Mucosa of gallbladder (tissue), 1 donor: ENCODE results near the gene IQCN. TPM values are rescaled to one million over a fixed set of nuclear protein-coding genes. Genes with fewer than 3 reads are reported as not detected.
A peak's percentile ranks its signal among the peaks of the same experiment; 100 is the strongest.

Experiments
- DNase-seq: peaks from one replicate; pipeline ENCODE4 v3.0.0-alpha.2; 2020; ENCODE audit warnings: low spot score
- total RNA-seq: library from RNA; stranded (reverse); gene quantifications from one replicate; pipeline ENCODE4 v1.2.1, GENCODE V29; 2021
- donor health status: DM: no; HTN: no; CAD: no.

IQCN gene, protein sequence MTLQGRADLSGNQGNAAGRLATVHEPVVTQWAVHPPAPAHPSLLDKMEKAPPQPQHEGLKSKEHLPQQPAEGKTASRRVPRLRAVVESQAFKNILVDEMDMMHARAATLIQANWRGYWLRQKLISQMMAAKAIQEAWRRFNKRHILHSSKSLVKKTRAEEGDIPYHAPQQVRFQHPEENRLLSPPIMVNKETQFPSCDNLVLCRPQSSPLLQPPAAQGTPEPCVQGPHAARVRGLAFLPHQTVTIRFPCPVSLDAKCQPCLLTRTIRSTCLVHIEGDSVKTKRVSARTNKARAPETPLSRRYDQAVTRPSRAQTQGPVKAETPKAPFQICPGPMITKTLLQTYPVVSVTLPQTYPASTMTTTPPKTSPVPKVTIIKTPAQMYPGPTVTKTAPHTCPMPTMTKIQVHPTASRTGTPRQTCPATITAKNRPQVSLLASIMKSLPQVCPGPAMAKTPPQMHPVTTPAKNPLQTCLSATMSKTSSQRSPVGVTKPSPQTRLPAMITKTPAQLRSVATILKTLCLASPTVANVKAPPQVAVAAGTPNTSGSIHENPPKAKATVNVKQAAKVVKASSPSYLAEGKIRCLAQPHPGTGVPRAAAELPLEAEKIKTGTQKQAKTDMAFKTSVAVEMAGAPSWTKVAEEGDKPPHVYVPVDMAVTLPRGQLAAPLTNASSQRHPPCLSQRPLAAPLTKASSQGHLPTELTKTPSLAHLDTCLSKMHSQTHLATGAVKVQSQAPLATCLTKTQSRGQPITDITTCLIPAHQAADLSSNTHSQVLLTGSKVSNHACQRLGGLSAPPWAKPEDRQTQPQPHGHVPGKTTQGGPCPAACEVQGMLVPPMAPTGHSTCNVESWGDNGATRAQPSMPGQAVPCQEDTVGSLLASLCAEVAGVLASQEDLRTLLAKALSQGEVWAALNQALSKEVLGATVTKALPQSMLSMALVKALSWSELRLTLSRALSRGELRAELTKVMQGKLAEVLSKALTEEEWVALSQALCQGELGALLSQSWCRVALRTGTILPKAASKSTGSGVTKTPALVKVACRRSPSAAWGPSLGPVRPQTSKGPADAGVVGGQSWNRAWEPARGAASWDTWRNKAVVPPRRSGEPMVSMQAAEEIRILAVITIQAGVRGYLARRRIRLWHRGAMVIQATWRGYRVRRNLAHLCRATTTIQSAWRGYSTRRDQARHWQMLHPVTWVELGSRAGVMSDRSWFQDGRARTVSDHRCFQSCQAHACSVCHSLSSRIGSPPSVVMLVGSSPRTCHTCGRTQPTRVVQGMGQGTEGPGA (N-terminal part only)
- 2.9 TPM for total RNA-seq

DNA sequence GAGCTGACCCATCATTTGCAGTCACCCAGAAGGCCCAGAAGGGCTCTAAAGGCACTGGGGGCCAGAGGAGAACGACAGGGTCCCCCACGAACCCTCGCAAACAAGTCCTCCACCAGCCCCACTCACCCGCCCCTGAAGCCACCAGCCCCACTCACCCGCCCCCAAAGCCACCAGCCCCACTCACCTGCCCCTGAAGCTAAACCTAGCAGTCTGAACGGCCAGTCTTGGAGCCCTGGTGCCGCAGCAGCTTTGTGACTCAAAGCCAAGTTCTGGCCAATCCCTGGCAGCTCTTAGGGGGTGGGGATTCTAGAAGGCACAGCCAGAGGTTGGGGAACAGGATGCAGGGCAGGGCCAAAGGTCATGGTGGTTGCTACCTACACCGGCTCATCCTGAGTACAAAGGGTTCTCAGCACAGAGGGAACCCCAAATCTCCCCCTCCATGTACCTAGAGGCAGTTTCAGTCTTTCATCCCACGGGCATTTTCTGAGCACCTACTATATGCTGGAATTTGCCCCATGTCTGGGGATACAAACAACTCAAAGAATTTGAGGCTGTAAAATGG is at the start of gene IQCN:
Gene IQCN, minus strand, starts transcription at position 234 of the 562 bp plus-strand sequence. CDS start 4,974 bp downstream, outside the sequence.
- DNase-seq = peak; percentile 54

DNA sequence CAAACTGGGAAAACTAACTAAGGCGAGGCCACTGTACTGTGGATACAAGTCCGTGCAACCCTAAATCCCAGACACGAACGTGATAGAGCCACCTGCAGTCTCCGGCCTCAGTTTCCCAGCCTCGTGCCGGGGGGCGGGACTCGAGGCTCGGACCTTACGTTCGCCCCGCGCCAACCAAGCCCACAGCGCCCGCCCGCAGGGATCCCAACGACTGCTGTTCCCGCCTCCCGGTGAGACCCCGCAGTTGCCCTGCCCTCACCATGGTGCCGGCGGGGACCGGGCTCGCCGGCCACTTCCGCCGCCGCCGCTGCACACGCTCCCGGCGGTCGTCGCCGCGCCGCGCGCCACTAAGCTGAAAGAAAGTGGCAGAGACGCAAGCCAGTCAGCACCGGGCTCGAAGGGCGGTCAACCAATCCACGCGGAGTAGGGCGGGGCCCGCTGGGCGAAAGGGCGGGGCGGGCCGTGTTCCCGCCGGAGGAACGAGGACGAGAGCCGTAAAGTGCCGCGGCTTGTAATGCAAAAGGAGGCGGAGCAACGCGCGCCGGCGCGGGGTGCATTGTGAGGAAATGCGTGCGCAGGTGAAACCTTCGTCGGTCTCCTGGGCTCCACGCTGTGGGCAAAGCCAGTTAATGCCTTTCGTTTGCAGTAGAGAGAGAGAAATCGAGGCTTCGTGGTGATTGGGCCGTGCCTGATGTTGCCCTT is 48.7 kb upstream of the IQCN start, which contains the start of gene LSM4:
Gene LSM4, minus strand, starts transcription at position 318 of the 702 bp plus-strand sequence. Its CDS starts 56 bp downstream, at position 262.
- DNase-seq = peak; percentile 99

- DNase-seq = no peak
Observed at GRCh38 chr19:18322318-18322758, 48.1 kb upstream of the IQCN start.

DNA sequence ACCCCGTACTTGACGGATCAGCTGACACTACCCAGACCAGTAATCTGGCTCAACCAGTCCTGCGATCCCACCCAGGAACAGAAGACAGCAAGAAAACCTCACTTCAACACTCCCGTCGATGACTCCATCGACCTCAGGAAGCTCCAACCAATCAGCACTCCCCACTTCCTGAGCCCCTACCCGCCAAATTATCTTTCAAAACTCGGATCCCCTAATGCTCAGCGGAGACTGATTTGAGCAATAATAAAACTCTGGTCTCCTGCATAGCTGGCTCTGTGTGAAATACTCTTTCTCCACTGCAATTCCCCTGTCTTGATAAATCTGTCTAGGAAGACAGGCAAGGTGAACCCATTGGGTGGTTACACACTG is 47.5 kb upstream of the IQCN start:
- no peak for DNase-seq

- DNase-seq = no peak
Observed at GRCh38 chr19:18320865-18321733, 46.8 kb upstream of the IQCN start.

DNA sequence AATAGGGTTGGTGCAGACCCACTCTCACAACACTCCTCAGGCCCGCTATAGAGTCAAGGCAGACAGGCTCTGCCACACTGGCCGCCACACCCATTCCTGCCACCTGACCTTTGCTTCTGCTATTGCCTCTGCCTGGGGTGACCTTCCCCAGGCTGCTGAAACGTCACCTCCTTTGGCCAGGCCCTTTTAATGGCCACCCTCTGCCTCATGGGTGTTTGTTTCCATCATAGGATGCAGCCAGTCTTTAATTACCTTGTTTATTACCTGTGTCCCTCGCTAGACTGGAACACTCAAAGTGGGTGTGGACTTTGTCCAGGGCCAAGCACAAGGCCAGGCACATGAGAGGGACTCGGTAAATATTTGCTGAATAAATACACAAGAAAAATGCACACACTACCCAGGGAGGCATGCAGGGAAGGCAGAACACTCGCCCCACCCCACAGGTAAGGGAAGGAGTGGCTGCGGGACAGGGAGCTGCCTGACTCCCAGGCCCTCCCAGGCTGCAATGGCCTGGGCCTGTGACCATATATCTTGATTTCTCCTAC is 45.4 kb upstream of the IQCN start:
- DNase-seq = no peak

- DNase-seq = no peak
Observed at GRCh38 chr19:18317961-18318800, 43.9 kb upstream of the IQCN start.

- DNase-seq = no peak
Observed at GRCh38 chr19:18313398-18313797, 39.1 kb upstream of the IQCN start.

DNA sequence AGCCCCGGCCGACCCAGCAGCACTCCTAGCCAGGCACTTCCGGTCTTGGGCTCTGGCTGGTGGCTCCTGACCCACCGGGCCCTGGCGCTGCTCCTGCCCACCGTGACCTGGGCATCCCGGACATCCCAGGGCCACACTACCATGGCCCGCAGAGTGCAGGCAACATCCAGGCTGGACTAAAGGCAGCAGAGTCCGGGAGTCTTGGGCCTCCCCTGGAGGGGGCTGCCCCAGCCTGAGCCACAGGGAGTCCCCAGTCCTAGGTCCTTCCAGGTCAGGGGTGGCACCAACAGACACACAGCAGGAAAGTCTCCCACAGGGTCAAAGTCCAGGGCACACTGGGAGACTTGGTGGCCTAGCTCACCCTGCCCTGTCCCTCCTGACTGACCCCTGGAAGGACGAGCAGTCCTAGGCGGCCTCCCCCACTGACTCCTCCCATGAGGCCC is 37.9 kb upstream of the IQCN start:
- DNase-seq = no peak

DNA sequence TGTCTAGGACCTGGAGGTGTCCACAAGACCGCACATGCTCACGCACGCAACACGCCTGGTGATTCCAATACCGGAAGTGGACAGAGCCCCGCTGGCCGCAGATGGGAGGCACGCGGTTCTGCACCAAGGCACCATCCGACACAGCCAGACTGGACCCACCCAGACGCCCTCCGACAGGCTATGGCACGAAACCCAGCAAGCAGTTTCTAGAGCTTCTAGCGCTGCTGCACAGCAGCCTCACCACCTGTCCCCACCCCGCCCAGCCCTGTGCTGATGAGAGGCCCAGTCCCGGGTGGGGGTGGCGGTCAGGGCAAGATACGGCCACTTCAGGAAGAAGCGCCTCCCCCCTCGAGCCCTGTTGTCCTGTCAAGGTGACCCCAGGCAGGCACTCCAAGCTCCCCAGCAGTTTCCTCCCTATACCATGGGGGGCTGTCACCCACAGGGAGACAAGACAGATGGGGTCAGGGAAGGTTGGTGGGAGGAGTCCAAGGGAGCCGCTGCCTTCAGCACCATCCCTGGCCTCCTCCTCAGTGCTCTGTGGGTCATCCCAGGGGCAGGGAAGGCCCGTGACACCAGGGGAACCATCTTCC is 37.3 kb upstream of the IQCN start:
- DNase-seq = no peak

DNA sequence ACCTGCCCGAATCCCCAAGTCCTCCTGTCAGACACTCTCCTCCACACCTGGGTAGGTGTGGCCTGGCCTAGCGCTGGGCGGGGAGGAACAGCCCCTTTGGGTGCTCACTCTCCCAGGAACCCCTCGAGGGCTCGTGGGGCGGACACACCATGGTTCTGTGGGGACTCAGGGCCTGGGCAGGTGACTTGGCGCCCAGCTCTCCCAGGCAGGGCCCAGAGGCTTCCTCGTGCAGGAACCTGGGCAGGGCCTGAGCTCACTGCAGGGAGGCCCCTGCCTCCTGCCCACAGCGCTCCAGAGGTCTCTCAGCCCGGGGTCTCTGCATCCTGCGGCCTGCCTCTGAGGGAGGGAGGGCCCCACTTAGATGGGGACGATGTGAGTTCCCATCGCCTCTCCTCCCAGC is 36.7 kb upstream of the IQCN start:
- no peak for DNase-seq

DNA sequence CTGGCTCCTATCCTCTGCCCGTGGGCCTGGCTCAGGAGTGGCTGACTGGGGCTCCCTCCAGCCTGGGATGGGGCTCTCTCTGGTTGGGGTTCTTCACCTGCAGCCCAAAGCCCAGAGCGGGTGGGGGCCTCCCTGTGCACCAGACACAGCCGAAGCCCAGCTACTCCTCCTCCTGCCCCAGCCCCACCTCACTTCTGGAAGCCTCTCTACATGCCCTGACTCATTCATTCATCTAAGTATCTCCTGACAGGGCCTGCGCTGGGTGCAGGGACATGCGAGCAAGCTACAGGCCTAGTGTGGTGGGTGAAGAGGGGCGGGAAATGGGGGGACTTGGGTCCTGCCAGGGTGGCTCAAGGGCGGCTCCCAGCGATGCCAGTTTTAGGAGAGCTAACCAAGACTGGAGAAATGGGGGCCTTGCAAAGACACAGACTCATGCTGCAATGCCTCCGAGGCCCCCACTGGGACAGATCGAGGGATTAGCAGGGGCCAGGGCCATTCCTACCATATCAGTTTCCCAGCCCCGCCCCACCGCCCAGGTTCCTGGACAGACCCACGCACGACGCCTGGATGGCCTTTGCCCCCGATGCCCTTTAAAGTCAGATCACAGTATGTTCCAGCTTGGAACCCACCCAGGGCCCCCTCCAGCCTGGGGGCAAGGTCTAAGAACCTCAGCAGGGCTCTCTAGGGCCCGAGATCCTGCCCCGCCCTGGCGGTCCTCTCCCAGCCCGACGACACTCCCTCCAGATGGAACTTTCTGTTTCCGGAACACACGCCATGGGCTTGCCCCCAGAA is 36.1 kb upstream of the IQCN start:
- DNase-seq = no peak

GRCh38 chr19:18309525-18310064 is 35.3 kb upstream of the IQCN start:
- no peak for DNase-seq

GRCh38 chr19:18308948-18309325 is 34.7 kb upstream of the IQCN start:
- no peak for DNase-seq

DNA sequence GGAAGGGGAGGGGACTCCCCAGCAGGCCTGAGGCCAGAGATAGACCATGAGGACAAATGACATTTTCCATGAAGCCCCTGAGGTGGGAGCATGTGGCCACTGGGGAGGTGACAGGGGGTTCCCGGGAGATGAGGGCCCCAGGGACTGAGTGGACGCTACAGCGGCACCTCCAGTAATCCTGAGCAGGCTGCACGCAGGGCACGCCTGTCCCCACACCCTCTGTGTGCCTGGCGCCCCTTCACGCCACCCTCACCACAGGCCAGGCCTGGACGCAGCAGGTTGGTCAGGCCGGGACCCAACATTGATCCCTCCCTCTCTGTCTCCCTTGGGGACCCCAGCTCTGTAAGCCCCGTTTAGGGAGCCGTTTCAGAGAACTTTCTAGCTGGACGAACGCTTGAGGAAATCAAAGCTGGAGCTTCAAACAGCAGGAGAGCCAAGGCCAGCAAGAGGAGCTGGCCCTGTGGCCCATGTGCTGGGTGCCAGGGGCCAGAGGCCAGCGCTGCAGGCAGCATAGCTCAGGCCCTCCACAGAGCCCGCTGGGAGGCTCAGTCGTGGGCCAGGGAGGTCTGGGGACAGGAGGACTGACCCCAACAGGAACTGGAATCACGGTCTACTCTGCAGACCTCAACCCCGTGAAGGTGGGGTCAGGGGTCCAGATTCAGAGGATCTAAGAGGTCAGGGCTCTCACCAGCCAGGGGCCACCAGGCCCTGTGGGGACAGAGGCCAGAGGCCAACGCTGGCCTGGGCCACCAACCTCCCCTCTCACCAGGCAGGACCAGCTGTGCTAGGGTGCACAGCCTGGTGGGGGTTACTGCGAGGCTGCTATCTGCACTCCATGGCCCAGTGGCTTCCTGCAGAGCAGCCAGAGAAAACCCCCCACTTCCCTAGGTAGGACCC is 34.0 kb upstream of the IQCN start:
- no peak for DNase-seq

DNA sequence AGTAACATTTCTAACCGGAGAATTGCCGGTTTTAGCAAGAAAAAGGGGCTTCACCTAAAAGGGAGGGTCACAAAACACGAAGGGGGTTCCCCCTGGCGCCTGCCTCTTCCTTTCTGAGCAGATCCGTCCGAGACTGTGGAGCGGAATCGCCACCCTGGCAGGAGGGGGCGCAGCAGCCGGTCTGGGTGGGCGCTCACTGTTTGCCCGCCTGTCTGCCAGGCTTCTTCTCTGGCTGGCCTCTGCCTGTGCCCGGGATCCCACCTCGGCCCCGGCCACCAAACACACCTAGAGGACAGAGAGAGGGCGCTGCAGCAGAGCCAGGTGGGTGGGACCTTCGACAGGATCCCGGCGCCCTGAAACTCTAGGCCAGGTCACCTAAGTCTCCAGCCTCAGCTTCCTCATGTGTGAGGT is 33.0 kb upstream of the IQCN start:
- DNase-seq = no peak
